Testis (tissue), 2 donors: Measurements from ENCODE around the gene NXPH2.

Experiments used
- CTCF ChIP-seq, 3 experiments: fragments of 450-650 bp in 2 of 3; fragments of 200-600 bp in 1 of 3; sonication (generic) in 1 of 3; IDR thresholded peaks; one replicate each; pipeline ENCODE4 v1.5.1; 2016 to 2019; ENCODE audit warnings: antibody characterized with exemption in 3 of 3, mild to moderate bottlenecking in 2 of 3, moderate library complexity in 1 of 3
- POLR2A ChIP-seq: fragments of 450-650 bp; IDR thresholded peaks from one replicate; pipeline ENCODE4 v1.6.1; 2017; ENCODE audit warnings: antibody characterized with exemption, mild to moderate bottlenecking, moderate library complexity

DNA sequence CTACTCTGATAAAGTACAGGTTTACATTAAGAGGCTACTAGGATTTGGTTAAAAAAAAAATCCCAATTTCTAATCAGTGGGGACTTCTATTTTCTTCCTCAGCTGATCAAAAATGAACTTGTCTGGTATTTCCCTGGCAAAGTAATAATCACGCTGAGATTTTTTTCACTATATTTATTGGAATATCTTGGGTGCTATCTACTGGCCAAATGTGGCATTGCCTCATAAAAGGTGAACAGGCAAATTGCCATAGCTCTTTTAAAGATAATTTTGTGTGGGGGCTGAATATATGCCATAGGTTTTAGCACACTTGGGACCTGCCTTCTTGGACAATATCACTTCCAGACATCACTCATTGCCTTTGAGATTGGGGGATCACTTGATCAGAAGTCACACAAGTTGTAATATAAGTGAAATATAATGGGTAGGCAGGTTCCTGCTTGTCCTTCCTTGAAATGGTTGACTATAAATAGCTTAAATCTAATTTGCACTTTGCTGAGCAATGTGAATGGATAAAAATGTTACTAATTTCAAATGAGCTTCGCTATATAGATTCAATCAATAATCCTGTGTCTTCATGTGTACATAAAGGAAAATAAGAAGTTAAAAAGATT, 7.0 kb upstream of the NXPH2 start:
- peak; percentile 58 to 63 (median 58) for TF ChIP-seq CTCF (IDR thresholded peaks at IDR 0.05)
- no peak for TF ChIP-seq POLR2A
